NOMO-1 treated with dmso at 0.1 percent for 144 hours (cell line): ENCODE results near the gene MTTP.

Experiments used
- DNase-seq: peaks from one replicate; lab custom pipeline; 2025; ENCODE audit not compliant: unreplicated experiment; lab: John Stamatoyannopoulos, UW

Gene MTTP

DNA sequence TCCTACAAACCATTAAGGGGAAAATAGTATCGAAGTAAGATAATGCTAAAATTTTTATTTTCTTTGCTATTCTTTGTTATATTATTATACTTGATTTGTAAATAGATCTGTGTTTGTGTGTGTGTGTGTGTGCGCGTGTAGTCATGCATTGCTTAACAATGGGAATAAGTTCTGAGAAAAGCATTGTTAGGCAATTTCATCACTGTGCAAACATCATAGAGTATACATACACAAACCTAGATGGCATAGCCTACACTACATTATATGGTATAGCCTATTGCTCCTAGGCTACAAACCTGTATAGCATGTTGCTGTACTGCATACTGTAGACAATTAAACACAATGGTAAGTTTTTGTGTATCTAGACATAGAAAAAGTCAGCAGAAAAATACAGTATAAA, 17.1 kb downstream of the MTTP start:
- no peak for DNase-seq

DNA sequence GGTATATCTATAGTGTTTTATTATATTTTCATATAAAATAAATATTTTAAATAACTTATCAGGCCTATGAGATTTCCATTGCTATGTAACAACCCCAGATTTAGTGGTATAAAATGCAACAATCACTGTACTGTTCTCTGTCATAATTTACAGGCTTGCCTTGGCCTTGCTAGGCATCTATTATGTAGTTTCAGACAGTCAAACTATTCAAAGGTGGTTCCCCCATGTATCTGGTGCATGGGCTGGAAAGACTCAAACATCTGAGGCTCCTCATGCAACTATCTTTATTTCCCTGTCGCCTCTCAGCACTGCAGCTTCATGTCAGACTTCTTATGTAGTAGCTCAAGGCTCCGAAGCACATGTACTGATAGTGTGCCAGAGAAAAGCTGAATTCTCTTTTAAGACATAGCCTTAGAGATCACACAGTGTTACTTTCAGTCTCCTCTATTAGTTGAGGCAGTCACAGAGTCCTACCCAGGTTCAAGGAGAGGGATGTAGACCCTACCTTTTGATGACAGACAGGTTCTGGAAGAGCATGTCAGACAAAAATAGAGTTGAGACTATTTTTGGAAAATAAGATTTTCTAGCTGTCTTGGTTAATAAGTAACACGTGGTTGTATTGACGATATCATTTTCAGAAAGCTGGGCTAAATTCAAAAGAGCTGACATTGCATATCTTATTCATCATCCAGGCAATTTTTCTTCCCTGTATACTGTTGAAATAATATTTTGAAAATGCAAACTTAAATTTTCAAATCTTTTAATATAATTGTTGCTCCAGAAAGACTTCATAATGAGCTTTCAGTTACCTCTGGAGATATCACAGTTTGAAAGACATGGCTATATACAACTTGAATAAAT, 19.4 kb downstream of the MTTP start:
- no peak for DNase-seq

DNA sequence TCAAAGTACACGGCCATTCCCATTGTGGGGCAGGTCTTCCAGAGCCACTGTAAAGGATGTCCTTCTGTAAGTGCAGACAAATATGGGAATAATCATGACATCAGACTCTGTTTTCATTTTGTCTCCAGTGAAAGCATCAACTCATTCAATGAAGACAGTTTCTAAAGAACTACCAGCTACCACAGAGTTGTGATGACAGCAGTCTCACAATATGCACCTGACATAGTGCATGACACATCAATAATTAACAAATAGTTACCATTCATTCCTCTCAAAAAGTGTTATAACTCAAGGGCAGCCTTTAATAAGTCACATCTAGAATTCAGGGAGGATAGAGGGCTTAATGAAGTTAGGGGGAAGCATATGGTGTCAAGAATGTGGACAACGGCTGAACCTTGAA, 20.2 kb downstream of the MTTP start:
- no peak for DNase-seq

DNA sequence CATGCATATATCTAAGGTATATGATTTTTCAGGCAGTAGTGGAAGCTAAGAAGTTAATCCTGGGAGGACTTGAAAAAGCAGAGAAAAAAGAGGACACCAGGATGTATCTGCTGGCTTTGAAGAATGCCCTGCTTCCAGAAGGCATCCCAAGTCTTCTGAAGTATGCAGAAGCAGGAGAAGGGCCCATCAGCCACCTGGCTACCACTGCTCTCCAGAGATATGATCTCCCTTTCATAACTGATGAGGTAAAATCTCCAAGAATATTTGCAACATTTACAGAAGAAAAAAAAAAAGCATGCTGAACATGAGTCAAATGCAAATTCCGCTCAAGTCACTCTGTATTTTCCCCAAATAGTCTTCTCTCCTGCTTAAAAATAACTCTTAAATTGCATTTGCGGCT, 32.1 kb downstream of the MTTP start:
- no peak for DNase-seq

DNA sequence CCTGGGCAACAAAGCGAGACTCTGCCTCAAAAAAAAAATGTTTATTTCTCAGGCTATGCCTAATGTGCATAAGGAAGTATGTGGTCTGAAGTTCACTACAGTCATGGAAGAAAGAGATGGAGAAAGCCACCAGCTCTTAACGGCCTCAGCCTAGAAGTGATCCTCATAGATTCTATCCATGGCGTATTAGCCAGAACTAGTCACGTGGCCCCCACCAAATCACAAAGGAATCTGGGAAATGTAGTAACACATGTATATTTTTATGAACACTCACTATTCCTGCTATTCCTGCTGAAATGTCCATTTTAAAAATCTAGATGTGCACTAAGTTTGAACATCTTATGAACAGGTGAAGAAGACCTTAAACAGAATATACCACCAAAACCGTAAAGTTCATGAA, 33.8 kb downstream of the MTTP start:
- no peak for DNase-seq

DNA sequence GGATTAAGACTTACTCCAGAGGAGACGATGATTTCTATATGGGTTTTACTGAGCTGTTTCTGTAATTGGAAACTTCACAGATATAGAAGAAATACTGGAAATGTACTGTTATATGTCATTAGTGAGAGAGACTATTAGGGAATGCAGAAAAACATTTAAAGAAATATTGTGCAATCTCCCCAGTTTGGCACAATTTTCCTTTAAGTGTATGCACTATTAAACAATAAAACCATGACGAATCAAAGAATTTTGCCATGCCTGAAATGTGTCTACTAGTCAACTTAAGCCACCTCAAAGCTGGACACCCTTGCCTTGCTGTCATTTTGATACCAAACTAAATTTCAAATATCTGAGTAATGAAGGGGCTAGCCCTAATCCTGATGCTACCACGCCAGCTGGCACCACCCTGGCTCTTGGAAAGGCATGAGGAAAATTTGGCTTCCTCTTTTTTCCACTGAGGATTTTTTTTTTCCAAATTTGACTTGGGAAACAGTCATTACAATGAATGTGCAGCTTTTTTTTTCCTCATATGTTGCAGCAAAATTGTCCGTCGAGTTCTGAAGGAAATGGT, 36.1 kb downstream of the MTTP start:
- no peak for DNase-seq

DNA sequence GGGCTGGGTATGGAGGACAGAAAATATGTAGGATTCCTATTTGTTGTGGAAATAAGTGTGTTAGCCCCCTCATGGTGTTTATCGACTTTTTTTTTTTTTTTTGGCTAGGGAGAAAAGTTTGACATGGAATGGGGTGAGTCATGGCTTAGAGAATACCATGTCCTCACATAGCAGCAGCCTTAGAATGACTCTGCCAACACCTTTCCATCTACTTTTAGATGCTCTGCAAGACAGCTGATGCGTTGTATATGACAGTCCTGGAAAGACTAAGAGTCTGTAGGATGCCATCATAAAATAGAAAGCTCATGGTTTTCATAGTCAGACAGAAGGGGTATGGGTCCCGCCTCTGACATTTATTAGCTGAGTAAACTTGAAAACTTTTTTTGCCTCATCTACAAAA, 37.7 kb downstream of the MTTP start:
- DNase-seq, result no peak

DNA sequence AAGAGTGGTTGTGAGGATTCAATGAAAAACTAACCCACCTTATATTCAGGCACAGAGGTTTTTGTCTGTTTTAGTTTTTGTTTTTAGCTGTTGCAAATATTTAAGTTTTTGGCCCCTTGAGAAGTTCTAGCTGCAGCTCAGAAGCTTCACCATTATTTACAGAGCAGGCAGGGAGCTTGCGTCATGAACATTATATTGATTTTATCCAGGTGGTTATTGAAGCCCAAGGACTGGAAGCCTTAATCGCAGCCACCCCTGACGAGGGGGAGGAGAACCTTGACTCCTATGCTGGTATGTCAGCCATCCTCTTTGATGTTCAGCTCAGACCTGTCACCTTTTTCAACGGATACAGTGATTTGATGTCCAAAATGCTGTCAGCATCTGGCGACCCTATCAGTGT, 38.1 kb downstream of the MTTP start:
- DNase-seq, result no peak

DNA sequence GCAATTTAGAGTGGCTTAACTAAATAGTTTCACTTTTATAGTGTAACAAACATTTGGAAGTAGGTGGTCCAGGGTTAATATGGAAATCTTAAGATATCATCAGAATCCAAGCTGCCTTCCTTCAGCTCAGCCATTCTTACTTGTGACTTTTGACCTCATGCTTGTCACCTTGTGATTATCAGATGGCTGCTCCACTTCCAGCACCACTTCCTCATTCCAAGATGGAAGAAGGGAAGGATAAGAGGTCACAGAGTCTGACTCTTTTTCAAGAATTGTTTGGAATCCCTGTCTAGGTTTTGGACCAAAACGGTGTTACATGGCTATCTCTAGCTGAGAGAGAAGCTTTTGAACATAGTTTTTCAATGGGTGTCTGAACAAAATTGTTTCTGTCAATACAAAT, 39.9 kb downstream of the MTTP start:
- DNase-seq, result no peak

DNA sequence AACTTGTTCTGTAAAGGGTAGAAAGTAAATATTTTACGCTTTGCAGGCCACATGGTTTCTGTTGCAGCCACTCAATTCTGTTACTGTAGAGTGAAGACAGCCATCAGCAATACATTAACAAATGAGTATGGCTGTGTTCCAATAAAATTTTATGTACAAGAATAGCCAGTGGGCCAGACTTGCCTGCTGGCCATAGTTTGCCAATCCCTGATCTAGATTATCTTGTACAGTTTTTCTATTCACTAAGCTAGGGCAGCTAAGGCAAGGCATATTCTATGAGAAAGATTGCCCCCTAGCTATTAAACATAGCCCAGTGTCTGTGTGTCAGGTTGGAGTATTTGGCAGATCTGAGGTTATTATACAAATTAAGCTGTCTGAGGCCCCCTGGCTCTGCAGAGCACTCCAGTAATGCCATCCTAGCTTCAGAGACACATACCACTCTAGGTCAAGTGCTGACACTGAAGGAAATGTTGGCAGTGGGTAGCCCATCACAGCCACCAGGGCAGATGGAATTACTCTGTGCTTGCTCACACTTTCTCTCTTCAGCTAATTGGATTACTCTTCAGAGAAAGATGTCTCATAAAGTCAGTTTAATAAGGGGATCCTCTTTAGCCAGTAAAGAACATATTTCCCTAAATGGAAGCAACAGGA, 40.7 kb downstream of the MTTP start:
- DNase-seq, result no peak

DNA sequence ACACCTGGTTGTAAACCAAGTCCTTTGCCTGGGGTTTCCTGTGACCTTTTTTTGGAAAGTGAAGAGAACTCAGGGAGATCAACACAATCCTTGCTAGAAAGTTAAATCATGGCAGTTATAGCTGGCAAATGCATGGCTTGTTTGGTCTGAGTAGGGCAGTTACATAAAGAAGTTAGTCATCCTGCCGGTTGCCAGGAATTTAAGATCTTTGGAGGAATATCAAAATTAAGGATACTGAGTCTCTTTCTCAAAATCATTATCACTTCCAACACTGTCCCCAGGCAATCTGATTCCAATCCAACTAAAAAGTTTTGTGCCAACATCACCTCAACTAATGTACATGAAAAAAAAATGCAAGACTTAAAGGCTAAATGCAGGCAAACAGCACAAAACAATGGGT, 42.8 kb downstream of the MTTP start:
- DNase-seq, result no peak

DNA sequence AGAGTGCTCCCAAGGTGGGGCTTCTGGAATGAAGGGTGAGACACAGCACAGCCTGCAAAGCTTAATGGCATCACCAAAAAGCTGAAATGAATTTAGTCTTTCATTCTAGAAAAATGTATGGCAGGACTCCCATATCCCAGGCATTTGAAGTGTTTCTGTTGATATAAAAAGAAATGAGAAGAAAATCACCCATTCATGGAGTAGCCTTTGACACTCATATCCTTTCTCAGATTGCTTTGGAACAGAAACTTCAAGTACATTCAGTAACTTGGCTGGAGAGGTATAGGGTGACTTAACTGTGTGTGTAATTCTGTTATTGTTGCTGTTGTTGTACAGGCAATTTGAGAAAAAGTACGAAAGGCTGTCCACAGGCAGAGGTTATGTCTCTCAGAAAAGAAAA, 47.7 kb downstream of the MTTP start:
- DNase-seq, result no peak

DNA sequence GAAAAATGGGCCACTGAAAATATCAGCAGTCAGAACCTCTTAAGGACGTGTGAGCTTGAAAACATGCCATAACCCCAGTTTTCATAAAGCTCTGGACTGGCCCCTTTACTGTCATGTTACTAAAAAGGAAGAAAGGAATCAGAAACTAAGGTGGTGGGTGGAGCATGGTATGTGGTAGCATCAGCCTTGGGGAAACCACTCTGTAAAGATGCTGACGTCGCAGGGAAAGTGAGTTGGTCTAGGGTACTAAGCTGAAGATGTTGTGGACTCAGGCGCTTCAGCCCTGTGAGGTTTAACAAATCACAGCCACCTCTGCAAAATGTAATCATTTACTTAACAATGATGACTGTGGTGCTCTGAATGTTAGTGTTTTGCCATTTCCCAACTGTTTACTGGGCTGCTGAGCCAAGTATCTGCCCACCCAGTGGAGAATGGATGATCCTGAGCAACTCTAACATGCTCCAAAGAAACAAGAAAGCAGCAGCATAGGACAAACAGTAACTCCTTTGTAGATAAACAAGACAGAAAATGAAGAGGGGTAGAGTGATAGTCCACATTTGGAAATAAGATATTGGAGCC, 49.6 kb downstream of the MTTP start:
- no peak for DNase-seq

DNA sequence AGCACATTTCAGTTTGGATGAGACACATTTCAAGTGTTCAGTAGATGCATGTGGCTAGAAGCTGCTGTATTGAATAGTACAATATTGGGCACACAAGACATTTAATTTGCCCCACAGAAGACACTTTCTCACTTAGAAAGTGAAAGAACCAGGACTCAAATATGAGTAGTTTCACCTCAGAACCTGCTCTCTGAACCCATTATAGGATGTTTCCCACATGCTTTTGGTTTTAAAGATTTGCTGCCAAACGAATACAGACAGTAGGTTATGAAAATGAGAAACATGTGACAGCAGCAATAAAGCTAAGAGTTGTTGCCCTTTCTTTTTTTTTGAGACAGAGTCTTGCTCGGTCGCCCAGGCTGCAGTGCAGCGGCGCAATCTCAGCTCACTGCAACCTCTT, 50.7 kb downstream of the MTTP start:
- DNase-seq, result no peak

DNA sequence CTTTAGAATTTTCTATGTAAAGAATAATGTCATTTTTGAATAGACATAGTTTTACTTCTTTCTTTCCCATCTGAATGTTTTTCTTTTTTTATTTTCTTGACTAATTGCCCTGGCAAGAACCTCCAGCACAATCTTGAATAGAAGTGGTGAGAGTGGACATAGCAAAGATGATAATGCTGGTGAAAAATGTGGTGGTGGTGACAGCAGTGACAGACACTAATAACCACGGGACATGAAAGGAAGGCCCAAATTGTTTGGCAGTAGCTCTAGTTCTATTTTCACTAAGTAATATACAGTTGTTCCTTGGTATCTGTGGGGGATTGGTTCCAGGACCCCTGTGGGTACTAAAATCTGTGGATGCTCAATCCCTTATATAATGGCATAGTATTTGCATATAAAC, 53.4 kb downstream of the MTTP start:
- DNase-seq, result no peak

DNA sequence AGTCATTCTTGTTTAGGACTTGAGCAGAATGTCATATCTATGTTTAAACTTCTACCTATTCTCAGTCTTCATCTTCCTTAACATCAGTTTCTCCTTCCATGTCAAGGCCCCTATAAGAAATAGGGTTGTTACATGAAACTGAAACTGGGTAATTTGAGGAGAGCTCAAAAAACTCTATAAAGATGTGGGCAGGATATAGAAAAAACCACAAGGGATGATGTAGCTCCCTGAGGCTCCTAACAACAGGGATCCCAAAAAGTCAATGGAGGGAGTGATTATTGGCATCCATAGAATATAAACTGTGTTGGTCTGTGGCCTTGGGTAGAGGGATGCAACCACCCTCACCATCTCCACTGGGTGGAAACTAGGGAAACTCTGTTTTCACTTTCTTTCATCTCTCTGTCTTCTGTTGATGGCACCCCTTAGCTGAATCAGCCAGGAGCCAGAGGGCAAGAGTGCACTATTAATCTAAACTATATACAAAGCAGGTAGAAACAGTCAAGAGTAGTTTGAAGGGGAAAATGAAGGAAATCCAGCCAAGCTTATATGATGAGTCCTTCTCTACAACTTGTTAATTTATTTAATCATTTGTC, 55.4 kb downstream of the MTTP start:
- no peak for DNase-seq

DNA sequence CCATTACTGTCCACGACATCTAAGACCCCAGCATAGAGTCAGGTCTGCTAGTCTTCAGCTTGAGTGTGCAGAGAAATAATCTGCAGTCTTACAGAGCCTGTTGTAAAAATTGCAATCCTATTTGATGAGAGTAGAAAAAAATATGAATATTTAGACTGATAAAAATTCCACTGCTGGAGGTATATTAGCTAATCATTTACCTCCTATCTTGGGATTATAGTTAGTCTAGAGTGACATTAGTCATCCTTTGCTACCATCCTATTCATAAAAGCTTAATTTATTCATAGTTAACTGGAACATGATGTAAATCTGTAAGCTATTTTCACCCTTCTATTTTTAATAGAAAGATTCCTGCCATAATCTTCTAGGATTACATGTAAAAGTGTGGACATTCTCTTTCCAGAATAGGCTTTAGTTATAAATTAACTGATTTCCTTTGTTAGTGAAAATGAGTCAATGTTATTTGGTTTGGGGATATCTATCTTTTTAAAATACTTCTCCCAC, 56.3 kb downstream of the MTTP start:
- DNase-seq, result no peak

DNA sequence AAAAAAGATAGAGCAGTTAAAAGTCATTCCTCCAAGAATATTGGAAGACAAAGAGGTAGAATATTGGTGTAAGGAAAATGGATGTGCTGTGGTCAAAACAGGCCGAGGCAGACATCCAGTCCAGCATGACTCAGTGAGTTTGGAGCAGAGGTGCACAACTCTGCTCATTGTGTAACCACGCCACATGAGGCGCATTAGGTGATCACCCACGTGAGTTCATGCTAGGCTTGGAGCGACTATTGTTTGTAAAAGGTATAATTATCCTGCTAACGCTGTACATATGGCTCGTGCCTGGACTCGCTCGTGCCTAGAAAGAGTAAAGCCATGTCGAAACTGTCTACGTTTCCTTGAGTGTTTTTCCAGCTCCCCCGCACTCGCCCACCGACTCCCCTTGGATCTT, 59.1 kb downstream of the MTTP start:
- DNase-seq, result no peak

DNA sequence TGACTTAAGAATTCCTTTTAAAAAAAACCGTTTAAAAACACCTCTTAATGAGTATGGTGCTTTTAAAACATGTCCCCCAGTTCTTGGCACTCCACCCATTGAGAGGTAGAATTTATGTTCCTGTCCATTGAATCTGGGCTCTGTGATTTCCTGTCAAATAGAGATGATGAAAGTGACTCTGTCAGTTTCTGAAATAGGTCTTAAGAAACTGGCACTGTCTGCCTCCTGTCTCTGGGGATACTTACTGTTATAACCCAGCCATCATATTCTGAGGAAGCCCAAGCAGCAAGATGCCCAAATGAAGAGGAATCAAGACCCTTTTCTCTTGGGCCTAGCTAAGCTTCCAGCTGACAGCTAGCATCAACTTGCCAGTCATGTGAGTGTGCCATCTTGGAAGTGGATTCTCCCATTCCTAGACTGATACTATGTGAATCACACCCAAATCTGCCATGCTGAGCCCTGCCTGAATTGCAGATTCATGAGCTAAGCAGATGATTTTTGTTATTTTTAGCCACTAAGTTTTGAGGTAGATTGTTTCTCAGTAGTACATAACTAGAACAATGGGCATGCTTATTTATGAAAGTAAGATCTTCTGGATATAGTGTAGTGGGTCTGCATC, 60.2 kb downstream of the MTTP start:
- no peak for DNase-seq

DNA sequence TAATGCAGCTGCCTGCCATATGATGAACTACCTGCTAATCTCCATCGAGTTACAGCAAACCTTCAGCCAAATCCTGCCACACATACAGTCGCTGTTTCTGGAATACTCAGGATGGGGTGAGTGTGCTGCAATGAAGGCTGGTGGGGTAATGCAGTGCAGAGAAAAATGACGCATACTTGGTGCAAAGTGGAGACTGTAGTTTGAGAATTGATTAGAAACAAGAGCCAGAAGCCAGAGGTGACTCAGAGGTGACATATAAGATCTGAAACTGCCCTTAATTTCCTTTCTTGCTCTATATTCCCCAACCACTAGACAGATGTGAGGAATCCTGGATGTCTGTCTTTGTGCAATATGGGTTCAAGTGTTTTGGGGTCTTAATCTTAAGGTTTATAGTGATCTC, 61.0 kb downstream of the MTTP start:
- DNase-seq, result no peak

DNA sequence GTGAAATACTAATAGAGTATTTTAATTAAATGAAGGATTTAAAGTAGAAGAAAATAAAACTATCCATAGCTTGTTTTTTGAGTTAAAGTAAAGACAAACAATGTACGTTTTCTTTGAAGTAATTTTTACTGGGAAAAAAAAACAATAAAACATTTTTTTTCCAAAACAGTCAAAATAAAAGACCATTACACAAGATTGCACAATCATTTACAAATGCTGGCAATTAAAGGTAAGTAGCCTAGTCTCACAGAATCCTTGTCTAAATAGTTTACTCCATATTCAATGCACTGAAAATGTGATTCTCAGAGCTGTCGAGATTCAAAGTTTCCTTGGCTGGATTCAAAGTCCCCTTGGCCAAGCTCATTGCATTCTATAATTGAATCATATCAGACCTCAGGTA, 61.8 kb downstream of the MTTP start:
- DNase-seq, result no peak
